Fibroblast of lung (primary cell): ENCODE measurements around the gene GLIPR1. TPM values are rescaled to one million over a fixed set of nuclear protein-coding genes. Genes with fewer than 3 reads are reported as not detected.
"Not testable (repeated sequence)": the region's sequence is repeated elsewhere in the genome, so short reads cannot be mapped to it uniquely, and the experiment has no call there.

Source experiments
- DNase-seq, 2 donors: peaks; one replicate each; pipeline versions ENCODE4 v3.0.0 to v3.0.0-alpha.2; 2010; ENCODE audit warnings: low read depth in 2 of 2
- H2AFZ ChIP-seq: 2 replicates; pipeline ENCODE4 v1.5.1; 2012; ENCODE audit warnings: low read length, control low read depth, inconsistent platforms
- H3K27ac ChIP-seq: 2 replicates; pipeline ENCODE4 v1.5.1; 2011; ENCODE audit warnings: low read length, control low read depth; ENCODE audit not compliant: insufficient read depth
- H3K27me3 ChIP-seq: 2 replicates; pipeline ENCODE4 v1.5.1; 2011; ENCODE audit warnings: mild to moderate bottlenecking, low read length; ENCODE audit not compliant: control insufficient read depth, insufficient read depth
- H3K36me3 ChIP-seq: 2 replicates; pipeline ENCODE4 v1.5.1; 2011; ENCODE audit warnings: low read length; ENCODE audit not compliant: control insufficient read depth, insufficient read depth
- H3K4me1 ChIP-seq: 2 replicates; pipeline ENCODE4 v1.5.1; 2011; ENCODE audit warnings: low read length; ENCODE audit not compliant: control insufficient read depth, insufficient read depth; ENCODE audit errors: extremely low read depth
- H3K4me2 ChIP-seq: 2 replicates; pipeline ENCODE4 v1.5.1; 2011; ENCODE audit warnings: low read length, control low read depth; ENCODE audit not compliant: insufficient read depth; ENCODE audit errors: extremely low read depth
- H3K4me3 ChIP-seq, 4 experiments: fragments of 200-600 bp in 1 of 4; sonication (generic) in 1 of 4; replicated peaks in 1 of 4; 2 replicates each; pipeline ENCODE4 v1.5.1; 2011 to 2016; ENCODE audit warnings: low read length in 4 of 4, low read depth in 3 of 4, mild to moderate bottlenecking in 3 of 4, control low read depth in 2 of 4, inconsistent platforms in 1 of 4, mixed read lengths in 1 of 4; ENCODE audit not compliant: insufficient read depth in 1 of 4; ENCODE audit errors: control extremely low read depth in 1 of 4
- H3K79me2 ChIP-seq: 2 replicates; pipeline ENCODE4 v1.5.1; 2012; ENCODE audit warnings: mild to moderate bottlenecking, low read length, inconsistent platforms; ENCODE audit not compliant: control insufficient read depth, insufficient read depth
- H3K9ac ChIP-seq: 2 replicates; pipeline ENCODE4 v1.5.1; 2011; ENCODE audit warnings: mild to moderate bottlenecking, low read length, control low read depth; ENCODE audit not compliant: insufficient read depth
- H3K9me3 ChIP-seq: 2 replicates; pipeline ENCODE4 v1.5.1; 2012; ENCODE audit warnings: low read depth, low read length; ENCODE audit not compliant: control insufficient read depth, insufficient read depth
- H4K20me1 ChIP-seq: 2 replicates; pipeline ENCODE4 v1.5.1; 2011; ENCODE audit warnings: low read length; ENCODE audit not compliant: control insufficient read depth, insufficient read depth; ENCODE audit errors: extremely low read depth
- CTCF ChIP-seq, 2 donors: IDR thresholded peaks in 1 of 2; conservative IDR thresholded peaks in 1 of 2; 1 replicate in 1 of 2; 2 replicates in 1 of 2; pipeline ENCODE4 v1.5.1; 2011 to 2012; ENCODE audit warnings: low read length in 2 of 2, control low read depth in 1 of 2, inconsistent platforms in 1 of 2, low read depth in 1 of 2, mild to moderate bottlenecking in 1 of 2
- EZH2 ChIP-seq: IDR thresholded peaks from 2 replicates; pipeline ENCODE4 v1.5.1; 2012; ENCODE audit warnings: low read length, control low read depth, mild to moderate bottlenecking; ENCODE audit errors: missing control alignments
- polyA plus RNA-seq, 2 donors: library from polyadenylated mRNA; depleted of rRNA in 1 of 2; stranded (reverse) in 1 of 2; unstranded in 1 of 2; fragments of >200 nt; gene quantifications; 2 replicates each; pipeline ENCODE4 v1.2.1, GENCODE V29; 2011 to 2012; ENCODE audit warnings: missing spikeins in 1 of 2
- total RNA-seq: library from RNA; depleted of rRNA; stranded (reverse); fragments of >200 nt; gene quantifications from 2 replicates; pipeline ENCODE4 v1.2.1, GENCODE V29; 2014

GLIPR1 gene
- total and polyA plus RNA-seq, 2 donors (not counting 1 experiment from before 2014, with no cell fraction given) = 59.8 to 245 TPM

GRCh38 chr12:75455839-75456238, 24.7 kb upstream of the GLIPR1 start:
- no peak overlapping the region for H2AFZ ChIP-seq
- no peak for DNase-seq
- H3K4me2 ChIP-seq = no peak overlapping the region
- H3K36me3 ChIP-seq = no peaks in the 10 kb centered on the region
- no peak overlapping the region for H3K9ac ChIP-seq
- H3K9me3 ChIP-seq = no peaks in the 10 kb centered on the region
- no peaks in the 10 kb centered on the region for H3K27me3 ChIP-seq
- no peaks in the 10 kb centered on the region for H4K20me1 ChIP-seq
- H3K4me1 ChIP-seq = peaks cover 2% of the 10 kb centered on the region
- H3K4me3 ChIP-seq = no peak overlapping the region
- H3K27ac ChIP-seq = no peak overlapping the region
- H3K79me2 ChIP-seq = no peaks in the 10 kb centered on the region
- TF ChIP-seq EZH2 (no peak), CTCF (conservative IDR thresholded peaks at IDR 0.05 in 1 of 2, IDR thresholded peaks at IDR 0.05 in 1 of 2; ENCODE audit: low read depth in 1 of 2, low read length in 2 of 2) (no peak)

GRCh38 chr12:75457191-75457590, 23.4 kb upstream of the GLIPR1 start:
- Histone ChIP-seq H3K4me1 (peaks cover 2% of the 10 kb centered on the region), H3K27me3 (no peaks in the 10 kb centered on the region), H3K9me3 (no peaks in the 10 kb centered on the region), H3K4me3 (no peak overlapping the region), H3K79me2 (no peaks in the 10 kb centered on the region), H4K20me1 (no peaks in the 10 kb centered on the region), H3K27ac (no peak overlapping the region), H2AFZ (no peak overlapping the region), H3K36me3 (no peaks in the 10 kb centered on the region), H3K9ac (no peak overlapping the region), H3K4me2 (no peak overlapping the region)
- DNase-seq = no peak
- no peak for TF ChIP-seq CTCF (conservative IDR thresholded peaks at IDR 0.05 in 1 of 2, IDR thresholded peaks at IDR 0.05 in 1 of 2; ENCODE audit: low read depth in 1 of 2, low read length in 2 of 2)
- TF ChIP-seq EZH2 = no peak

GRCh38 chr12:75457866-75458265, 22.7 kb upstream of the GLIPR1 start:
- not testable (repeated sequence) for H4K20me1 ChIP-seq, H3K4me3 ChIP-seq, H3K9ac ChIP-seq, DNase-seq, H3K4me1 ChIP-seq, H3K4me2 ChIP-seq, H3K27me3 ChIP-seq, H3K36me3 ChIP-seq, H2AFZ ChIP-seq, H3K27ac ChIP-seq, H3K9me3 ChIP-seq, H3K79me2 ChIP-seq

- TF ChIP-seq CTCF (conservative IDR thresholded peaks at IDR 0.05 in 1 of 2, IDR thresholded peaks at IDR 0.05 in 1 of 2; ENCODE audit: low read depth in 1 of 2, low read length in 2 of 2) (no peak), EZH2 (no peak)
- H2AFZ ChIP-seq = no peak overlapping the region
- H3K36me3 ChIP-seq = no peaks in the 10 kb centered on the region
- H3K27me3 ChIP-seq = no peaks in the 10 kb centered on the region
- no peaks in the 10 kb centered on the region for H3K79me2 ChIP-seq
- H3K4me3 ChIP-seq = no peak overlapping the region
- no peak overlapping the region for H3K9ac ChIP-seq
- no peak overlapping the region for H3K4me2 ChIP-seq
- no peaks in the 10 kb centered on the region for H3K9me3 ChIP-seq
- H3K4me1 ChIP-seq = no peaks in the 10 kb centered on the region
- no peak for DNase-seq
- no peak overlapping the region for H3K27ac ChIP-seq
- H4K20me1 ChIP-seq = no peaks in the 10 kb centered on the region
Observed at GRCh38 chr12:75459755-75460154, 20.8 kb upstream of the GLIPR1 start.
